Activated CD4-positive, alpha-beta T cell treated with anti-CD3 and anti-CD28 coated beads for 1 hour (primary cell): ENCODE measurements around the gene CLEC6A.
"Not testable (repeated sequence)": the region's sequence is repeated elsewhere in the genome, so short reads cannot be mapped to it uniquely, and the experiment has no call there.

Experiments
- DNase-seq: peaks from one replicate; pipeline ENCODE4 v3.0.0-alpha.2; 2020

The CLEC6A gene

DNA sequence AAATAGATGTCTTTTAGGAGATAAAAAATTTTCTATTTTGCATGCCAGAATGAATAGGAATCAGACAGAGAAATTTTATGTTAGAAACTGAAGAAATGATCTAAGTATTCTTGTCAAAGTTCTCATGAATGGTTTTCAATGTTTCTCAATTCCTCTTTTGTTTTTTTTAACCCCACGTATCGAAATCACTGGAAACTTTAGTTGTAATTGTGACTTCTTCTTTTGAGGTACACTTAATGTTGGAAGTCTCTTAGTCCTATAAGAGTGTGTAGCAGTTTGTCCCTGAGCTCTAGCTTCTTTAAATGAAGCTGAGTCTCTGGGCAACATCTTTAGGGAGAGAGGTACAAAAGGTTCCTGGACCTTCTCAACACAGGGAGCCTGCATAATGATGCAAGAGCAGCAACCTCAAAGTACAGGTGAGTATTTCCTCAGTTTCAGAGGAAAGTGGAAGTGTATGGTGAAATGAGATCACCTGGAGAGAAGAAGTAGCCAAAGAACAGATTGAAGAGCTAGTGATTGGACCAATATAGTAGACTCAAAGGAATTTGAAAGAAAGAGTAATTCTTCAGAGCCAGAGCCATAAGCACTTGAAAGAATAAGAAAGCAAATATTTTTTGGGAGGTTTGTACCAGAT, at the start of gene CLEC6A:
Gene CLEC6A (plus strand): TSS at position 236 of the 634 bp plus-strand sequence. CDS start 150 bp downstream, at position 386.
- DNase-seq, result no peak

DNA sequence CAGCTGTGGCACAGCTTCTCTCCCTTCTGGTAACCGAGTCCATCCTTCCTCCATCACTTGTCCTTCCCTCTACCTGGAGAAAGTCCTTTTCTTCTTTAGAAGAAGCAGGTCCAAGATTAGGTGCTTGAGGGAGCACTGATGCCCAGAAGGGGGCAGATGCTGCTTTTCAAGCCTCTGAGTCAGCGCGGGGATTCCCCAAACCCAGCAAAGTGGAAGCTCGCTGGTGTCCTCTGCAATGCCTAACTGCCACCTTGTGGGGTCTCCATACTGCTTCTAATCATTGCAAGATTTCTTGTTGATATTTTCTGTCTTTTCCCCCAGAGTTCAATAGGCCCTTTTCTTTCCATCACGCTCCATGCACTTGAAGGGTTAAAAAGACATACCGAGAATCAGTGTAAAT, 36.2 kb upstream of the CLEC6A start:
- not testable (repeated sequence) for DNase-seq

DNA sequence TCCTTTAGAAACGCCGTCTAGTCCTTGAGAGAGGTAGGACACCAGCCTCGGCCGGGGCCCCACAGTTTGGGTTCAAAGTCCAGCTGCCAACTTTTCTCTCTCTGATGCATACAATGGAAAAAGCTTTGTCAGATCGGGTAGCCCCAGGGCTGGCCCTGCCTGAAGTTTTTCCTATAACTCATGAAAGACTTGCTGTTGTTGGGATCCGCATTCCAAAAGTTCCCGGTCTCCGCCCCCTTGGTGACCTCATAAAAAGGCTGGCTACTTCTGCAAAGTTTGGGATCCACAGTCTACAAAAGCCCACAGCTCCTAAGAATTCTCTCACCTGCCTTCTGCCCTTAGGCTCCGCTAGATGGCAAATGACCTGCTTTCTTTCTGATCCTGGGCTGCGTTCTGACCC, 35.3 kb upstream of the CLEC6A start:
- no peak for DNase-seq

DNA sequence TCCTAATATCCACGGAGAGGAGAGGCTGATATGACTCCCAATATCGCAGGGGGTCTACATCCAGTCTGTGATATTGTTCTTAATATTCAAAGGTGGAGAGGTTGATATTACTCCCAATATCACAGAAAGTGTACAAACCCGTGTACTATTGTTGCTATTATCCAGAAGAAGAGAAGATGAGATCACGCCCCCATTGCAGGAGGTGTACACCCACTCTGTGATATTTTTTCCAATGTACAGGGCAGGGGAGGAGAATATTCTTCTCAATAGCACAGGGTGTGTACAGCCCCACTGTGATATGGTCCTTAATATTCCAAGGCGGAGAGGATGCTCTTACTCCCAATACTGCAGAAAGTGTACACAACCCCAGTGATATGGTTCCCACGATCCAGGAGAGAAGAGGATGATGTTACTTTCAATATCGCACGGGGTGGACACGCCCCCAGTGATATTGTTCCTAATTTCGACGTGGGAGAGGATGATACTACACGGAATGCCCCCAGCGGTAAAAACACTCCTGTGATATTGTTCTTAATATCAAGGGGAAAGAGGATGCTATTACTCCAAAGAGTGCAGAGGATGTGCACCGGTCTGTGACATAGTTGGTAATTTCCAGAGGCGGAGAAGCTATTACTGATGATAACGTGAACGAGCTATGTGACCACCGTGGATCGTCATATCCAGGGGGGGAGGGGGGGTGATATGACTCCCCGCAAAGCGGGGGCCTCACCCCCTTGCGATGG, 11.1 kb upstream of the CLEC6A start:
- DNase-seq, result not testable (repeated sequence)

DNA sequence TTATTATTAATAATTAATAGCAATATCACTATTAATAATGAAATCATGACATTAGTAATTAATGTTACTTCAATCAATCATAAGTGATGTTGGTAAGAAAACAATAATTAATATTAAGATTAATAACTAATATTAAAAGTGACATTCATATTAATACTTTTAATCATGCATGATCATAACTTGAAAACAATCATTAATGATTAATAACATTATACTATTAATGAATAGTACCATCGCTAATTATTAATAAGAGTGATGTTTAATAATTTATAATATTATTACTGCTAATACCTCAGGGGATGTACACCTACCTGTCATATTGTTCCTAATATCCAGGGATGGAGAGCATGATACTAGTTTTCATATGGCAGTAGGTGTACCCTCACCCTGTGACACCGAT, 10.0 kb upstream of the CLEC6A start:
- DNase-seq, result no peak

DNA sequence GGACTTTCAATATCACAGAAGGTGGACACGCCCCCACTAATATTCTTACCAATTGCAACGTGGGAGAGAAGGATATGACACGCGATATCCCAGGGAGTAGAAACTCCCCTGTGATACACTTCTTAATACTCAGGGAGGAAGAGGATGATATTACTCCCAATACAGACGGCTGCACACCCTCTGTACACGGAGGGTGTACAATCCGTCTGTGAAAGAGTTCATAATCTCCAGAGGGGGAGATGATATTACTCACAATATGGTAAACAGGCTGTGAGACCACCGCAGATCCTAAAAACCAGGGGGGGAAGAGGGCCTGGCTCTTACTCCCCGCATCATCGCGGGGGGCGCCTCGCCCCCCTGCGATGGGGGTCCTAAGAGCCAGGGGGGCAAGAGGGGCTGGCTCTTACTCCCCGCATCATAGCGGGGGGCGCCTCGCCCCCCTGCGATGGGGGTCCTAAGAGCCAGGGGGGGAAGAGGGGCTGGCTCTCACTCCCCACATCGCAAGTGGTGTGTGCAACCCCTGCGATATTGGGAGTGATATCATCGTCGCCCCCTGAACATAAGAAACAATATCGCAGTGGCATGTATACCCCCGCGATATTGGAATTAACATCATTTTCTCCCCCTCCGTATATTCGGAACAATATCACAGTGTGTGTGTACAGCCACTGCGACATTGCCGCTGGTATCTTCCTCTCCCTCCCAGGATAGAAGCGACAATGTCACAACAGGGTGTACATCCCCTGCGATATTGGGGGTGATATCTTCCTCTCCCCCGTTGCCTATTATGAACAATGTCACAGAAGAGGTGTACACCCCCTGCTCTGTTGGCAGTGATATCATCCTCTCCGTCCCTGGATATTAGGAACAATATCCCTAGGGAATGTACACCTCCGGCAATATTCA, 8.9 kb upstream of the CLEC6A start:
- DNase-seq, result no peak

DNA sequence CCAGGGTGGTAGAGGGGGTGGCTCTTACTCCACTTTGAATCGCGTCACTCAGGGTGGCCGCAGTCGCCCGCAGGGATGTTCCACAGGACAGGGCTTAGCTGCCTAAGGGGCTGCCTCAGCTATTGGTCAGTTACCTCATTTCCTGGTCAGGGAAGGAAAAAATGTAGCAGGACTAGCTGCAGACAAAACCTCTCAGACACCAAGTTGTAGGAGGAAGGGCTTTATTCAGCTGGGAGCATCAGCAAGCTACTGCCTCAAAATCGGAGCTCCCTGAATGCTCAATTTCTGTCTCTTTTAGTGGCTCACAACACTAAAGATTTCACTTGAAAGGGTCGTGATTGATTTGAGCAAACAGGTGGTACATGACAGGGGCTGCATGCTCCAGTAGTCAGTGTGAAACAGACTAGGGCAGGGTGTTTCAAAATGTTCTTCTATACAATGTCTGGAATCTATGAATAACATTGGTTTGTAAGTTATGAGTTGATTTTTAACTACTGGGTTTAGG, 6.4 kb upstream of the CLEC6A start:
- DNase-seq, result no peak

DNA sequence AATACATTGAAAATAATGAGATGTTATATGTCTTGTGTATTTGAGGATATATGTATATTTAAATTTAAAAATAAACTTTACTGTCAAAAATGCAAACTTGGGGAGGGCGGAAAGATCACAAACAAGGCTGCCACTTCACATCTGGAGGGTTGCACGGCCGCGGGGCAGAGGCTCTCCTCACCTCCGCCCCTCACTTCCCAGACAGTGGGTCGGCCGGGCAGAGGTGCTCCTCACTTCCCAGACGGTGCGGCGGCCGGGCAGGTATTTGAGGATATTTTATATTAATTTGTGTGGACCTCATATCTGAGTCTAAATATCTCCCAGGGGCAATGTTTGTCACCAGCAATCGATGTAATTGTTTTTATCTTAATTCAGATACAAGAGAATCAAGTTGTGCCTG, 3.7 kb upstream of the CLEC6A start:
- no peak for DNase-seq

DNA sequence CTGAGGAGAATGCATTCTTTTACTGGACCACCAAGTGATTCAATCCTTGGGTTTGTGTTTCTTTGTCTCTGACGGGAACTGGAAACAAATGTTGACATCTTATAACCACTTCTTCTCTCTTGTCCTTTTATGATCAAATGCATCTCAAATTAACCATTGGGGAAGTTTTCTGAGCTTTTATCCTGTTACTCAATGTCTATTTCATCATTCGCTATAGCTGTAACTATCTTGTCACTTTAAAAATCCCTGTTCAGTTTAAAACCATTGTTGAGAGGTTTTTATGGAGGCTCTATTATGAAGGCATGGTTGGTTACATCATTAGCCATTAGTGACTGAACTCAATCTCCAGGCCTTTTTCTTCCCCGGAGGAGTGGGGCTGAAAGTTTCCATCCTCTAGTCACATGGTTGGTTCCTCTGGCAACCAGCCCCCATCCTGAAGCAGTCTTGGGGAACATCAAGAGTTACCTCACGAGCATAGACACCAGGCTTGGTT, 2.7 kb upstream of the CLEC6A start:
- DNase-seq, result no peak

DNA sequence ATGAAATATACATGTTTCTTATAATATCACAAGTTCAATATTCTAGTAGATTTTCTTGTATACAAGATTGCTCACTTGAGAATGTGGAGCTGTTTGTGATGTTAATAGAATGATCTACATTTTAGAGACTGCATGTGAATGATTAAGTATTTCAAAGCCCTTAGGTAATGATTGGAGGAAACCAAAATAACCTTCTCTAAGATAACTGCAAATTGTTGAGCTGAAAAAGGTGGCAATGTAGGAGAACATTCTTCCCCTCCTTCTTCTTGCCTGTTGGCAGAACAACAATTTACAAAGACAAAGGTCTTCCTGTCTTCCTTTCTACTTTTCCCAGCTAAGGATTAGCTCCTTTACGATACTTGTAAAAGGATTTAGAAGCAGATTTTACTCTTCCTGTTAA, 2.0 kb upstream of the CLEC6A start:
- no peak for DNase-seq

DNA sequence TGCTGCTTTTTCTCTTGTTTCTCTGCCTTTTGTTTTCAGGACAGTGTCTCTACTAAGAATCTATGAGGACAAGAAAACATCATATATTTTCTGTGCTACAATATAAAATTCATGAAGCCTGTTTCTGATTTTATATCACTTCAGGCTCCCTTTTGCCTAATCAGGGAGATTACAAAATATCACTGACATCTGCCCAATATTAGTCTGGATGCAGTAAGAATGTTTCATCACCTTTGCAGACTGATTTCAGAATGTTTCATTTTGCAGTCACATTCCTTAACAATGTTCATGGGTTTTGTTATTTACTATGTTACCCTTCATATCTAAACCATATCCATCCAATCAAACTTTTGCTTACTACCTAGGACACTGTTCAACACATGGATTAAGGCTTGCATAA, 491 bp upstream of the CLEC6A start:
- DNase-seq, result no peak

DNA sequence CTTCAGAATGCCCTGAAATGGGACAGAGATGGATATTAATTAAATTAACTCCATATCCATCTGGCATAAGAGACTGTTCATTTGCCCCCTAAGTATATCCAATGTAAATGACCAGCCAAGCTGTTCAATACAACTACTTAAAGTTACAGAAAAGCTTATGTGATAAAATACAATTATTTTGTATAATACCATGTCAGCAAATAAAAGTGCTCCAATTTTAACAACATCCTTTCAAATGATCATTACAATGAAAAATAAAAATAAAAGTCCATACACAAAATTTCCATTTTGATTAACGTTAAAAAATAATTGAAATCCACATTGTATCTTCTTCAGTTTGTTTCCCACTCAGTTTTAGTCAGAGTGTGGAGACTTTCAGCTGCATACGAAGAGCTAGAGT, 5.7 kb downstream of the CLEC6A start:
- DNase-seq, result no peak

DNA sequence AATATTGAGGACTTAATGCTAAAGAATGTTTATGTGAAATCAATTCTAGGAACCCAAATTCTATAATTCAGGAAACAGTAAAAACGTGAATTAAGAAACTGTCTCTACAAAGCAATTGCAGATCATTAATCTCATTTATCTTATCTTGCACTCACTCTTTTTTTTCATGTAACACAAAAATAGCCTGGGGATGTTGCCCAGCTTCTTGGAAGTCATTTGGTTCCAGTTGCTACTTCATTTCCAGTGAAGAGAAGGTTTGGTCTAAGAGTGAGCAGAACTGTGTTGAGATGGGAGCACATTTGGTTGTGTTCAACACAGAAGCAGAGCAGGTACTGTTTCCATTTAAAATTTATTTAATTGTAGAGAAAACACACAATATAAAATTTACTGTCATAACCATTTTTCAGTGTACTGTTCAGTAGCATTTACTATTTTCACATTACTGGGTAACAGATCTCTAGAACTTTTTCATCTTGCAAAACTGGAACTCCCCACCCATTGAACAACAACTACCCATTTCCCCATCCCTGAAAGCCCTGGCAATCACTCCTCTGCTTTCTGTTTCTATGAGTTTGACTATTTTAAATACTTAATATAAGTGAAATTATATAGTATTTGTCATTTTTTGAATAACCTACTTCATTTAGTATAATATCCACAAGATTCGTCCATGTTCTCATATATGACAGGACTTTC, 9.7 kb downstream of the CLEC6A start:
- no peak for DNase-seq

DNA sequence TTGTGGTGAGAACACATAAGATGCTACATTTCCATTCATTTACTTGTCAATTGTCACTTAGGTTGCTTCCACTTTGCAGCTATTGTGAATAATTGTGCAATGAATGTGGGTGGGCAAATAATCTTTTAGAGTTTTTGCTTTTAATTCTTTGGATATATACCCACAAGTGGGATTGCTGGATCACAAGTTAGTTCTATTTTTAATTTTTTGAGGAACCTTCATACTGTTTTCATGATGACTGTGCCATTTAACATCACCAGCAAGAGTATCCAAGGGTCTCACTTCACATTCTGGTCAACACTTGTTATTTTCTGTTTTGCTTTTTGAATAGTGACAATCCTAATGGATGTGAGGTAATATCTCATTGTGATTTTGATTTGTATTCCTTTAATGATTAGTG, 10.5 kb downstream of the CLEC6A start:
- no peak for DNase-seq

DNA sequence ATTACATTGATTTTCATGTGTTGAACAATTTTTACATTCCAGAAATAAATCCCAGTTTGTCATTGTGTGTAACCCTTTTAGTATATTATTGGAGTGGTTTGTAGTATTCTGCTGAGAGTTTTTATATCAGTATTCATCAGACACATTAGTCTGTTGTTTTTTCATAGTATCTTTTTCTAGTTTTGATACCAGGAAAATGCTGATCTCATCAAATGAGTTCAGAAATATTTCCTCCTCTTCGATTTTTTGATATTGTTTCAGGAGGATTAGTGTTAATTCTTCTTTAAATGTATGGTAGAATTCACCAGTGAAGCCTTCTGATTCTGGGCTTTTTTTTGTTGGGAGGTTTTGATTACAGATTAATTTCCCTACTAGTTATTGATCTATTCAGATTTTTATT, 15.3 kb downstream of the CLEC6A start:
- no peak for DNase-seq

DNA sequence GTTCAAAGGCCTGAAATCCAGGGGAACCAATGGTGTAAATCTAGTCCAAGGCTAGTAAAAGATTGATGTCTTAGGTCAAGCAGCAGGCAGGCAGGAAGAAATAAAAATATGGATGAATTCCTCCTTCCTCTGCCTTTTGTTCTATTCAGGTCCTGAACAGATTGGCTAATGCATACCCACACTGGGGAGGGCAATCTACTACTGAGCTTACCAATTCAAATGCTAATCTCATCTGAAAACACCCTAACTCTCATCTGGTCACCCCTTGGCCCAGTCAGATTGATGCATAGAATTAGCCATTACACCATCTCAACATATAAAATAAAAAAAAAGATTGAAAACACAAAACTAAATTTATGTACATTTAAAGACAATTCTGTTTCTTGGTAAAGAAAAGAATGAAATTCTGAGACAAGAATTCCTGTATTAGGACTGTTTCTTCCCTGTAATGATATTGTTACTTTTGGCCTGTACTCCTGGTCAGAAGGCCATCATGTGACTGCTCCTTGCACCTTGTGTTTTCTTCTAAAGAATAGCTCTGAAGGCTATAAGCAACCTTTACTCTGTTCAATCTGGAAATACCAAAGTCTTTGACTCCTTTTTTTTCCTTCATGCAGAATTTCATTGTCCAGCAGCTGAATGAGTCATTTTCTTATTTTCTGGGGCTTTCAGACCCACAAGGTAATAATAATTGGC, 19.9 kb downstream of the CLEC6A start:
- DNase-seq, result no peak

DNA sequence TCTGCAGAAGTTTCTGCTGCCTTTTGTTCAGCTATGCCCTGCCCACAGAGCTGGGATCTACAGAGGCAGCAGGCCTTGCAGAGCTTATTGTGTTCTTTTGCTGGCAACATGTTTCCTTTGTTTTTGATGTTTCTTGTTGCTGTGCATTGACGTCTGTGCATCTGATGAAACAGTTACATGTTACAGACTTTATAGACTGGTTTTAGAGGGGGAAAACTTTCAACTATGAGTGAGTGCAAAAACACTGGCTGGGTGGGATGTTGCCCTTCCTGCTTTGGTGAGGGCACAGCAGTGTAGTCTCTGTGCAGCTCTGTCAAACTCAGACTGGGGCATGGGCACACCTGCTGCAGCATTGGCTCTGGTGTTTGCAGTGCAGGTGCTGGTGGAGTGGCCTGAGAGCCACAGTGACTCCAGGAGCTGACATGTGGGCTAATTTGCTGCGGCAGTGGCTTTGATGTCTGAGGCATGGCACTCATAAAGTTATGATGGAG, 26.9 kb downstream of the CLEC6A start:
- no peak for DNase-seq

DNA sequence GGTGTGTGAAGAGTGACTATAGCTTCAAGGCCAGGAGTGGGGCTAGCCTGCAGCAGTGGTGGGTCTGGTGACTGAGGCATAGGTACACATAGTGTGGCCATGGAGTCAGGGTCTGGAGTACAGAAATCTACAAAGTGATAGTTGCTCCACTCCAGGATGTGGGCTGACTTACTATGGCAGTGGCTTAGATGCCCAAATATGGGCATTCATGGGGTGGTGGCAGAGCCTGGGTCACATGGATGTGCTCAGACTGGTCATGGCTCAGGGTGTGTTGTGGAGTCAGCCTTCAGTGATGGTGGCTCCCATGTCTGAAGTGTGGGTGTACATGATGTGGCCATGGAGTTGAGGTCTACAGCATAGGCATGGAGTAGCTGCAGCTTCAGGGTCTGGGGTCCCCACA, 27.3 kb downstream of the CLEC6A start:
- DNase-seq, result no peak

DNA sequence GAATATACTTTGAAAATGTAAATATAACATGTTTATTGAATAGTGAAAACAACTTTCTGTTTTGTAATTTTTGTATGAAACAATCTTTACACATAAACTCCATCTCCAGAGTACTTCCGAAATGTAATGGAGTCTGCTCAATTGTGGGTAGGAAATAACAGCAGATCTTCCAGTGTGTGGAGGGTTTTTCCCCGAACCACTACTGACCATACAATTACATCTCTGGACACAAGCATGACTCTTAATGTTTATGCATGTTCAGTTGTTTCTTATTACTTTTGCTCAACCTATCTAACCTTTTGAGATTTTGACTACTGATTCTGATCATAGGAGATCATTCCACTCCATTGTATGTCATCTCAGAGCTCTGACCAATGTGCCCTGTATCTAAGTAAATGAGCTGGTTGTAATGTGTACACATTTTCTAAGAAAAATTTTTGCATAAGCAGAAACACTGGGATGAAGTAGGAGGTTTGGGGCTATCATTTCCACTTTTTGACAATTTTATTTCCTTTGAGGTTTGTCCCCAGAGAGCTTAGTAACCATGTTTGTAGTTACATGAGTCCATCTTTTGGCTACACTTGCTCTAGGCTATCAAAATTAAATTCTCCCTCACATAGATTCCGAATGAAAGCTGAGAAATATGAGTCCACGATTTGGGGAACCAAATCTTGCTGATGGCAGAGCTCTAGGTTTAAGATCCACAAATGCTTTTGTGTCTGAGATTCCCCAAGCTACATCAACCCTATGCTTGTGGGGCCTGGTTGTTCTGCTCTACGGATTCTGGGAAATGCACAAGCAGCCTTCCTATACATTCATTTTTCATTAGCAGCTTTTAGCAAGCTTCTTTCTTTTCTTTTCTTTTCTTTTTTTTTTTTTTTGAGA, 36.1 kb downstream of the CLEC6A start:
- DNase-seq, result no peak

DNA sequence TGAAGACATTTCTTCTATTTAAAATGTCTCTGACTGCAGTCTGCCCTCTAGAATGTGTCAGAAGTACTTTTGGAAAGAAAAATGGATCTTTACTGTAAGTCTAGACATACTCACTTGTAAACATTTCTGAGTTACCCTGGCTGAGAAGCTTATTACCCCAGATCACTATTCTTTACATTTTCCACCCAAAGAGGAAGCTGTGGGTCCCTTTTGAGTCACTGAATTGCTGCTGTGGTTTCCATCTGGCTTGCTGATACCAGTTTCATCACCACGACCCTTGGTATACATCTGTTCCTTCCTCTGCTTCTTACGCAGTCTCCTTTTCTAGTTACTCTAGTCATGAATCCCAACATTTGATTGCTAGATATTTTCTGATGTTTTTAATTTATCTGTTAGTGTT, 37.3 kb downstream of the CLEC6A start:
- DNase-seq, result no peak

DNA sequence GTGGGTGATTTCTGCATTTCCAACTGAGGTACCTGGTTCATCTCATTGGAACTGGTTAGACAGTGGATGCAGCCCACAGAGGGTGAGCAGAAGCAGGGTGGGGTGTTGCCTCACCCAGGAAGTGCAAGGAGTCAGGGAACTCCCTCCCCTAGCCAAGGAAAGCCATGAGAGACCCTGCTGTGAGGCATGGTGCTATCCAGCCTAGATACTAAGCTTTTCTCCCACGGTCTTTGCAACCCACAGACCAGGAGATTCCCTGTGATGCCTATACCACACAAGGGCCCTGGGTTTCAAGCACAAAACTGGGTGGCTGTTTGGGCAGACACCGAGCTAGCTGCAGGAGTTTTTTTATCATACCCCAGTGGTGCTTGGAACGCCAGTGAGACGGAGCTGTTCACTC, 39.9 kb downstream of the CLEC6A start:
- DNase-seq, result not testable (repeated sequence)
